Heart left ventricle (tissue), 16 donors: Measurements from ENCODE around the gene SLC17A8. TPM values are rescaled to one million over a fixed set of nuclear protein-coding genes. Genes with fewer than 3 reads are reported as not detected.

Experiments used
- ATAC-seq, 4 donors: fragments of 200-7000 bp; cut with Tn5 transposase; one replicate each; pipeline ENCODE4 v1.9.1; 2020 to 2022; ENCODE audit warnings: moderate library complexity in 4 of 4, mild to moderate bottlenecking in 3 of 4, moderate number of reproducible peaks in 1 of 4
- DNase-seq, 5 donors: peaks; one replicate each; pipeline ENCODE4 v3.0.0-alpha.2; 2020
- H3K27ac ChIP-seq, 12 donors: fragments of 200-600 bp; sonication (generic) in 4 of 12; one replicate each; pipeline versions ENCODE4 v1.5.0 to v1.8.0; 2016 to 2022; ENCODE audit warnings: mild to moderate bottlenecking in 2 of 12
- H3K27me3 ChIP-seq, 9 donors: fragments of 200-600 bp; sonication (generic) in 2 of 9; one replicate each; pipeline versions ENCODE4 v1.5.1 to v1.8.0; 2016 to 2022; ENCODE audit warnings: mild to moderate bottlenecking in 3 of 9
- H3K36me3 ChIP-seq, 9 donors: fragments of 200-600 bp; sonication (generic) in 2 of 9; one replicate each; pipeline versions ENCODE4 v1.5.0 to v1.8.0; 2018 to 2022; ENCODE audit warnings: mild to moderate bottlenecking in 2 of 9
- H3K4me1 ChIP-seq, 12 donors: fragments of 200-600 bp; sonication (generic) in 4 of 12; one replicate each; pipeline versions ENCODE4 v1.5.0 to v1.8.0; 2016 to 2022; ENCODE audit warnings: mild to moderate bottlenecking in 3 of 12
- H3K4me3 ChIP-seq, 12 donors: fragments of 200-600 bp; sonication (generic) in 4 of 12; one replicate each; pipeline versions ENCODE4 v1.5.0 to v1.8.0; 2017 to 2022; ENCODE audit warnings: mild to moderate bottlenecking in 9 of 12, moderate library complexity in 4 of 12
- H3K9me3 ChIP-seq, 12 donors: fragments of 200-600 bp; sonication (generic) in 4 of 12; one replicate each; pipeline versions ENCODE4 v1.5.0 to v1.8.0; 2016 to 2022; ENCODE audit warnings: mild to moderate bottlenecking in 1 of 12
- CTCF ChIP-seq, 12 donors: fragments of 200-600 bp; sonication (generic) in 4 of 12; IDR thresholded peaks; one replicate each; pipeline versions ENCODE4 v1.5.0 to v1.8.0; 2018 to 2022; ENCODE audit warnings: antibody characterized with exemption in 12 of 12, mild to moderate bottlenecking in 5 of 12
- POLR2A ChIP-seq, 2 donors: fragments of 450-650 bp; IDR thresholded peaks; one replicate each; pipeline ENCODE4 v1.6.1; 2017; ENCODE audit warnings: antibody characterized with exemption in 2 of 2, mild to moderate bottlenecking in 2 of 2, moderate library complexity in 2 of 2
- WGBS, 4 donors: extraction: QIAGEN DNeasy Blood & Tissue Kit in 2 of 4; methylation state at CpG; one replicate each; pipeline versions ENCODE4 v1.1.5 to v1.1.7; 2013 to 2018; 5-methylcytosine and 5-hydroxymethylcytosine counted together
- intact Hi-C, 10 donors: fragments of 100-400 bp; cut with DNase I; formaldehyde crosslinking; loops; one replicate each; pipeline versions ENCODE4 v1.11.1 to v1.14.2; 2022
- polyA plus RNA-seq, 2 donors: library from polyadenylated mRNA; stranded (reverse); fragments of 200-250 nt; gene quantifications; one replicate each; pipeline ENCODE4 v1.2.3, GENCODE V29; 2013
- total RNA-seq, 9 donors: library from RNA; depleted of rRNA in 2 of 9; stranded (reverse); fragments of >200 nt in 2 of 9; fragmentation: NEBNext Ultra II Directional in 3 of 9; extraction: Animal tissue kit (Norgen Biotek cat#: 25700) in 3 of 9; gene quantifications; one replicate each; pipeline versions ENCODE4 v1.1.0 to v1.2.4, GENCODE V29; 2016 to 2023
- donor health status: ischemic (EF 13 %, LVEDD 7.1; RV severe dilation, severe dysfunction).
- donor health status: healthy with polysubstance abuse.
- donor health status: DM: no; HTN: yes; CAD: no.
- donor health status: DM: no; HTN: no; CAD: no.
- donor health status: ischemic (EF 25% LVEDD 6.9; RV normal size, moderate dysfunction).
- donor health status: ischemic (EF 25% LVEDD 5.7; RV mildly dilated, moderate dysfunction).
- donor health status: healthy.
- donor health status: DM: yes; HTN: yes; CAD: no.
- donor health status: ischemic (EF 35%, LVEDD 5.7; RV mildly dilated, moderate dysfunction).
- donor health status: nonischemic (EF 11% LVEDD 7.7; RV severe dilation, severe dysfunction).
- donor health status: DM: yes; HTN: yes; CAD: no.
- donor health status: PGD.
- donor health status: ischemic (EF 29% LVEDD 5.4; RV normal size, mild dysfunction).
- donor health status: nonischemic (EF 23%, LVEDD 6.1; RV moderate dilation, normal function).

The SLC17A8 gene
- total and polyA plus RNA-seq, 11 donors: 0.15 TPM; not detected in 10

- Histone ChIP-seq H3K36me3 (no peaks in the 10 kb centered on the region), H3K9me3 (peaks cover 0 to 5% (median 0%) of the 10 kb centered on the region in 12 donors), H3K4me3 (no peak overlapping the region), H3K4me1 (no peaks in the 10 kb centered on the region), H3K27me3 (no peaks in the 10 kb centered on the region), H3K27ac (no peak overlapping the region)
- ATAC-seq (no peak), DNase-seq (no peak)
- no peak for TF ChIP-seq POLR2A (IDR thresholded peaks at IDR 0.05)
- TF ChIP-seq CTCF (IDR thresholded peaks at IDR 0.05): no peak
- WGBS, 4 donors: 80 to 85% (median 83%) methylated on average over 2 of the region's 2 CpGs
- intact Hi-C loops: loop anchor here in 1 of 10 donors (5.0 kb wide), 1 partner anchor 55 kb away; no protein-coding TSS in a partner anchor
Observed at GRCh38 chr12:100402763-100403162, 45.9 kb downstream of the SLC17A8 start.

GRCh38 chr12:100403446-100403845 lies 46.6 kb downstream of the SLC17A8 start:
- Histone ChIP-seq H3K27me3 (no peaks in the 10 kb centered on the region), H3K36me3 (no peaks in the 10 kb centered on the region), H3K4me1 (no peaks in the 10 kb centered on the region), H3K9me3 (peaks cover 0 to 5% (median 0%) of the 10 kb centered on the region in 12 donors), H3K27ac (no peak overlapping the region), H3K4me3 (no peak overlapping the region)
- WGBS, 4 donors: 72 to 86% (median 75%) methylated on average over 2 of the region's 2 CpGs
- ATAC-seq: no peak
- no peak for TF ChIP-seq CTCF (IDR thresholded peaks at IDR 0.05)
- no peak for TF ChIP-seq POLR2A (IDR thresholded peaks at IDR 0.05)
- intact Hi-C loops: loop anchor here in 1 of 10 donors (5.0 kb wide), 1 partner anchor 56 kb away; no protein-coding TSS in a partner anchor
- no peak for DNase-seq

- H3K27me3 ChIP-seq: no peaks in the 10 kb centered on the region
- H3K27ac ChIP-seq: no peak overlapping the region
- no peaks in the 10 kb centered on the region for H3K36me3 ChIP-seq
- peaks cover 0 to 5% (median 0%) of the 10 kb centered on the region in 12 donors for H3K9me3 ChIP-seq
- ATAC-seq (no peak), DNase-seq (no peak)
- TF ChIP-seq CTCF (IDR thresholded peaks at IDR 0.05): peak in 10 of 12 donors; percentile 24 to 53 (median 36)
- no peak for TF ChIP-seq POLR2A (IDR thresholded peaks at IDR 0.05)
- no peak overlapping the region for H3K4me3 ChIP-seq
- H3K4me1 ChIP-seq: no peaks in the 10 kb centered on the region
- intact Hi-C loops: loop anchor here in 1 of 10 donors (5.0 kb wide), 1 partner anchor 58 kb away; no protein-coding TSS in a partner anchor
- WGBS, 4 donors: 37 to 62% (median 45%) methylated on average over 10 of the region's 10 CpGs
Observed at GRCh38 chr12:100404769-100405407, 48.0 kb downstream of the SLC17A8 start.

- WGBS, 4 donors: 86 to 88% (median 87%) methylated on average over 6 of the region's 6 CpGs
- Histone ChIP-seq H3K27ac (no peak overlapping the region), H3K9me3 (no peaks in the 10 kb centered on the region), H3K4me3 (no peak overlapping the region), H3K4me1 (no peaks in the 10 kb centered on the region), H3K36me3 (no peaks in the 10 kb centered on the region), H3K27me3 (no peaks in the 10 kb centered on the region)
- no peak for TF ChIP-seq CTCF (IDR thresholded peaks at IDR 0.05)
- no peak for TF ChIP-seq POLR2A (IDR thresholded peaks at IDR 0.05)
- intact Hi-C loops: no loop called here
- DNase-seq (no peak), ATAC-seq (no peak)
Observed at GRCh38 chr12:100413001-100413400, 56.1 kb downstream of the SLC17A8 start.
